Measurements from ENCODE around the gene POLR2M. TPM values are rescaled to one million over a fixed set of nuclear protein-coding genes. Genes with fewer than 3 reads are reported as not detected.

POLR2M gene
- total and polyA plus RNA-seq, 4 donors = 7.8 to 230 (median 43.6) TPM

DNA sequence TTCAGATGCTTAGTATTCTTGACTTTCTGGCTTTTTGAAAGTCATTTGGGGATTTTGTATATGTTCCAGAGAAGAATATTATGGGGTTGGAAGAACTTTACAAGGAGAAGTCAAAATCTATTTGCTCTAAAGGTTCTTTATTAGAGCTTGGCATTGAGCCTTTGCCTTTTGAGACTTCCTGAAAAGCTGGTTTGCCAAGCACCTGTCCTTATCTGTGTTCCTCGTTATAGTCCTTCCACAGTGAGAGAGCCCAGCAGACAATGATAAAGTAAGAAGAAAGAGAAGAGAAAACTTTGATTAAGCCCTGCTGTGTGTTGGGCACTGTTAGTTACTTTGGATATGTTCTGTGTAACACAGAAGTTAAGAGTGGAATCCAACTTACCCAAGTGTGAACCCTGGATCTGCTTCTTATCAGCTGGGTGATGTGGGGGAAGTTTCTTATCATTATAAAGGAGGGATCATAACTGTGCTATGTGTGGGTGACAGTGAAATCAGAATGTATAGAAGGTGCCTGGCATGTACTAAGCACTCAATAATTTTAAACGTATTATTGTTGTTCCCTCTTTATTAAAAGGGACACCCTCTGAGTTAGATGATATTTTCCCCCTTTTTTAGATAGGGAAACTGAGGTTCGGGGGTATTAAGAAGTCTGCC is 44.3 kb upstream of the POLR2M start:
- Histone ChIP-seq H3K4me3 (ENCODE audit: low read depth in 1 of 3, low read length in 3 of 3) (no peak overlapping the region), H3K27ac (ENCODE audit: low read depth in 1 of 2, low read length in 2 of 2) (no peak overlapping the region), H3K36me3 (ENCODE audit: control insufficient read depth in 4 of 4, insufficient read depth in 3 of 4, low read depth in 1 of 4, low read length in 3 of 4) (no peaks in the 10 kb centered on the region), H3K27me3 (ENCODE audit: control insufficient read depth in 4 of 4, insufficient read depth in 4 of 4, low read length in 3 of 4) (no peaks in the 10 kb centered on the region), H3K4me1 (ENCODE audit: control insufficient read depth in 4 of 4, insufficient read depth in 4 of 4, low read length in 3 of 4) (peaks cover 2 to 15% (median 7%) of the 10 kb centered on the region in 4 donors), H3K9me3 (ENCODE audit: control insufficient read depth in 4 of 4, low read length in 3 of 4) (no peaks in the 10 kb centered on the region), H3K9ac (ENCODE audit: low read depth in 1 of 2, low read length in 2 of 2) (no peak overlapping the region)
- DNase-seq (ENCODE audit: low spot score) = no peak
- no peak for TF ChIP-seq ZBTB33 (IDR thresholded peaks at IDR 0.05)
- no peak for TF ChIP-seq CTCF (IDR thresholded peaks at IDR 0.05; ENCODE audit: low read depth, low read length, missing input control)
- no peak for TF ChIP-seq TAF1 (conservative IDR thresholded peaks at IDR 0.05)
- TF ChIP-seq, protein P1, sequence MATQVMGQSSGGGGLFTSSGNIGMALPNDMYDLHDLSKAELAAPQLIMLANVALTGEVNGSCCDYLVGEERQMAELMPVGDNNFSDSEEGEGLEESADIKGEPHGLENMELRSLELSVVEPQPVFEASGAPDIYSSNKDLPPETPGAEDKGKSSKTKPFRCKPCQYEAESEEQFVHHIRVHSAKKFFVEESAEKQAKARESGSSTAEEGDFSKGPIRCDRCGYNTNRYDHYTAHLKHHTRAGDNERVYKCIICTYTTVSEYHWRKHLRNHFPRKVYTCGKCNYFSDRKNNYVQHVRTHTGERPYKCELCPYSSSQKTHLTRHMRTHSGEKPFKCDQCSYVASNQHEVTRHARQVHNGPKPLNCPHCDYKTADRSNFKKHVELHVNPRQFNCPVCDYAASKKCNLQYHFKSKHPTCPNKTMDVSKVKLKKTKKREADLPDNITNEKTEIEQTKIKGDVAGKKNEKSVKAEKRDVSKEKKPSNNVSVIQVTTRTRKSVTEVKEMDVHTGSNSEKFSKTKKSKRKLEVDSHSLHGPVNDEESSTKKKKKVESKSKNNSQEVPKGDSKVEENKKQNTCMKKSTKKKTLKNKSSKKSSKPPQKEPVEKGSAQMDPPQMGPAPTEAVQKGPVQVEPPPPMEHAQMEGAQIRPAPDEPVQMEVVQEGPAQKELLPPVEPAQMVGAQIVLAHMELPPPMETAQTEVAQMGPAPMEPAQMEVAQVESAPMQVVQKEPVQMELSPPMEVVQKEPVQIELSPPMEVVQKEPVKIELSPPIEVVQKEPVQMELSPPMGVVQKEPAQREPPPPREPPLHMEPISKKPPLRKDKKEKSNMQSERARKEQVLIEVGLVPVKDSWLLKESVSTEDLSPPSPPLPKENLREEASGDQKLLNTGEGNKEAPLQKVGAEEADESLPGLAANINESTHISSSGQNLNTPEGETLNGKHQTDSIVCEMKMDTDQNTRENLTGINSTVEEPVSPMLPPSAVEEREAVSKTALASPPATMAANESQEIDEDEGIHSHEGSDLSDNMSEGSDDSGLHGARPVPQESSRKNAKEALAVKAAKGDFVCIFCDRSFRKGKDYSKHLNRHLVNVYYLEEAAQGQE (IDR thresholded peaks at IDR 0.05) = no peak
- no peak for TF ChIP-seq RAD21 (IDR thresholded peaks at IDR 0.05)
- no peak for TF ChIP-seq HNF4G (IDR thresholded peaks at IDR 0.05)
- TF ChIP-seq, protein P2, sequence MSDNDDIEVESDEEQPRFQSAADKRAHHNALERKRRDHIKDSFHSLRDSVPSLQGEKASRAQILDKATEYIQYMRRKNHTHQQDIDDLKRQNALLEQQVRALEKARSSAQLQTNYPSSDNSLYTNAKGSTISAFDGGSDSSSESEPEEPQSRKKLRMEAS (IDR thresholded peaks at IDR 0.05) = no peak
- 69% methylated on average over 3 of the region's 3 CpGs for WGBS

DNA sequence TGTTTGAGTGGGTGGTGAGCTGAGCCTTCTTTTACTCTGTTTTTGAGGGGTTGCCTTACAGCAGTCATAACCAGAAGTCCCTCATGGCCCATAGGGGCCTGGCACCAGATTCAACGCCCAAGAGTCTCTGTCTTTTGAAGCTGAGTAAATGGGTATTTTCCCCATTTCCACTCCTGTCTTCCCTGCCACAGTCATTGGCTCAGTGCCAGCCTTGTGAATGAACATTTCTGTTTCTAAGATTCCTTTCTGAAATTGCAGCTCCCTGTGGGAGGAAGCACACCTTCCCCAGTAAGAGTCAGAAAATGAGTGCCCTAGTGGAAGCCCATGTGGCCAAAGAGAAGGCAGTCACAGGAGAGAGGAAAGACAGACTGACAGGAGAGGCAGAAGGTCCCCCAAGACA is 43.7 kb upstream of the POLR2M start:
- no peak for DNase-seq (ENCODE audit: low spot score)
- Histone ChIP-seq H3K4me1 (ENCODE audit: control insufficient read depth in 4 of 4, insufficient read depth in 4 of 4, low read length in 3 of 4) (peaks cover 2 to 20% (median 7%) of the 10 kb centered on the region in 4 donors), H3K27ac (ENCODE audit: low read depth in 1 of 2, low read length in 2 of 2) (no peak overlapping the region), H3K9ac (ENCODE audit: low read depth in 1 of 2, low read length in 2 of 2) (no peak overlapping the region), H3K9me3 (ENCODE audit: control insufficient read depth in 4 of 4, low read length in 3 of 4) (no peaks in the 10 kb centered on the region), H3K36me3 (ENCODE audit: control insufficient read depth in 4 of 4, insufficient read depth in 3 of 4, low read depth in 1 of 4, low read length in 3 of 4) (no peaks in the 10 kb centered on the region), H3K4me3 (ENCODE audit: low read depth in 1 of 3, low read length in 3 of 3) (no peak overlapping the region), H3K27me3 (ENCODE audit: control insufficient read depth in 4 of 4, insufficient read depth in 4 of 4, low read length in 3 of 4) (no peaks in the 10 kb centered on the region)
- 98% methylated on average over 1 of the region's 1 CpG for WGBS
- TF ChIP-seq YY1 (IDR thresholded peaks at IDR 0.05) (no peak), TAF1 (conservative IDR thresholded peaks at IDR 0.05) (no peak), HNF4G (IDR thresholded peaks at IDR 0.05) (no peak), RXRA (IDR thresholded peaks at IDR 0.05) (no peak), GABPA (IDR thresholded peaks at IDR 0.05 in 1 of 2, conservative IDR thresholded peaks at IDR 0.05 in 1 of 2) (no peak), NR2F2 (IDR thresholded peaks at IDR 0.05) (no peak), RAD21 (IDR thresholded peaks at IDR 0.05) (no peak), CTCF (IDR thresholded peaks at IDR 0.05; ENCODE audit: low read depth, low read length, missing input control) (no peak), SP1 (IDR thresholded peaks at IDR 0.05) (no peak), HNF4A (conservative IDR thresholded peaks at IDR 0.05) (no peak), ZBTB33 (IDR thresholded peaks at IDR 0.05) (no peak), FOXA1 (IDR thresholded peaks at IDR 0.05) (no peak)
- TF ChIP-seq, protein P2 (IDR thresholded peaks at IDR 0.05) = no peak
- TF ChIP-seq, protein P3, sequence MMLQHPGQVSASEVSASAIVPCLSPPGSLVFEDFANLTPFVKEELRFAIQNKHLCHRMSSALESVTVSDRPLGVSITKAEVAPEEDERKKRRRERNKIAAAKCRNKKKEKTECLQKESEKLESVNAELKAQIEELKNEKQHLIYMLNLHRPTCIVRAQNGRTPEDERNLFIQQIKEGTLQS (IDR thresholded peaks at IDR 0.05) = no peak
